Measurements from ENCODE around the gene SPTBN1. TPM values are rescaled to one million over a fixed set of nuclear protein-coding genes. Genes with fewer than 3 reads are reported as not detected.

The SPTBN1 gene
- total RNA-seq, 1 experiment from 2014 or later, result 204 TPM

DNA sequence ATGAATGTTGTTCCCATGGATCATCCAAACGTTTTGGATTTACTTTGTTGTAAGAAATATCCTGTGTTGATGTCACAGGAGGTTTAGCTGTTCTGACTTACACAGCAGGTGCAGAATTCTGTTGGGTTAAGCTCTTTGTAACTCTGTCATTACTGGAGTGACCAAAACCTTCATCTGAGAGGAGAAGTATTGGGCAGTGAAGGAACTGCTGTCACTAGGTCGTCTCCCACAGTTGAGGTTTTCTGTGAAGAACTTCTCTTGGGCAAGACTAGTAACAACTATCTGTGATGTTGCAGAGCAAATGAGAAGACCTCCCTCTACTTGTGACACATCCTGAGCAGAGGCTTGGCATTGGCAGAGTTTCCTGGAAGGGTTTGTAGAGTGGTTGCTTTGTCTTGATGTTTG, 2.9 kb downstream of the SPTBN1 start (continued):
- TF ChIP-seq, protein P1, sequence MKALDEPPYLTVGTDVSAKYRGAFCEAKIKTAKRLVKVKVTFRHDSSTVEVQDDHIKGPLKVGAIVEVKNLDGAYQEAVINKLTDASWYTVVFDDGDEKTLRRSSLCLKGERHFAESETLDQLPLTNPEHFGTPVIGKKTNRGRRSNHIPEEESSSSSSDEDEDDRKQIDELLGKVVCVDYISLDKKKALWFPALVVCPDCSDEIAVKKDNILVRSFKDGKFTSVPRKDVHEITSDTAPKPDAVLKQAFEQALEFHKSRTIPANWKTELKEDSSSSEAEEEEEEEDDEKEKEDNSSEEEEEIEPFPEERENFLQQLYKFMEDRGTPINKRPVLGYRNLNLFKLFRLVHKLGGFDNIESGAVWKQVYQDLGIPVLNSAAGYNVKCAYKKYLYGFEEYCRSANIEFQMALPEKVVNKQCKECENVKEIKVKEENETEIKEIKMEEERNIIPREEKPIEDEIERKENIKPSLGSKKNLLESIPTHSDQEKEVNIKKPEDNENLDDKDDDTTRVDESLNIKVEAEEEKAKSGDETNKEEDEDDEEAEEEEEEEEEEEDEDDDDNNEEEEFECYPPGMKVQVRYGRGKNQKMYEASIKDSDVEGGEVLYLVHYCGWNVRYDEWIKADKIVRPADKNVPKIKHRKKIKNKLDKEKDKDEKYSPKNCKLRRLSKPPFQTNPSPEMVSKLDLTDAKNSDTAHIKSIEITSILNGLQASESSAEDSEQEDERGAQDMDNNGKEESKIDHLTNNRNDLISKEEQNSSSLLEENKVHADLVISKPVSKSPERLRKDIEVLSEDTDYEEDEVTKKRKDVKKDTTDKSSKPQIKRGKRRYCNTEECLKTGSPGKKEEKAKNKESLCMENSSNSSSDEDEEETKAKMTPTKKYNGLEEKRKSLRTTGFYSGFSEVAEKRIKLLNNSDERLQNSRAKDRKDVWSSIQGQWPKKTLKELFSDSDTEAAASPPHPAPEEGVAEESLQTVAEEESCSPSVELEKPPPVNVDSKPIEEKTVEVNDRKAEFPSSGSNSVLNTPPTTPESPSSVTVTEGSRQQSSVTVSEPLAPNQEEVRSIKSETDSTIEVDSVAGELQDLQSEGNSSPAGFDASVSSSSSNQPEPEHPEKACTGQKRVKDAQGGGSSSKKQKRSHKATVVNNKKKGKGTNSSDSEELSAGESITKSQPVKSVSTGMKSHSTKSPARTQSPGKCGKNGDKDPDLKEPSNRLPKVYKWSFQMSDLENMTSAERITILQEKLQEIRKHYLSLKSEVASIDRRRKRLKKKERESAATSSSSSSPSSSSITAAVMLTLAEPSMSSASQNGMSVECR (CRISPR knock-in tag; IDR thresholded peaks at IDR 0.05; ENCODE audit: borderline replicate concordance), result no peak
- no peak for TF ChIP-seq ATF3 (CRISPR knock-in tag; conservative IDR thresholded peaks at IDR 0.05)
- TF ChIP-seq, protein P2, sequence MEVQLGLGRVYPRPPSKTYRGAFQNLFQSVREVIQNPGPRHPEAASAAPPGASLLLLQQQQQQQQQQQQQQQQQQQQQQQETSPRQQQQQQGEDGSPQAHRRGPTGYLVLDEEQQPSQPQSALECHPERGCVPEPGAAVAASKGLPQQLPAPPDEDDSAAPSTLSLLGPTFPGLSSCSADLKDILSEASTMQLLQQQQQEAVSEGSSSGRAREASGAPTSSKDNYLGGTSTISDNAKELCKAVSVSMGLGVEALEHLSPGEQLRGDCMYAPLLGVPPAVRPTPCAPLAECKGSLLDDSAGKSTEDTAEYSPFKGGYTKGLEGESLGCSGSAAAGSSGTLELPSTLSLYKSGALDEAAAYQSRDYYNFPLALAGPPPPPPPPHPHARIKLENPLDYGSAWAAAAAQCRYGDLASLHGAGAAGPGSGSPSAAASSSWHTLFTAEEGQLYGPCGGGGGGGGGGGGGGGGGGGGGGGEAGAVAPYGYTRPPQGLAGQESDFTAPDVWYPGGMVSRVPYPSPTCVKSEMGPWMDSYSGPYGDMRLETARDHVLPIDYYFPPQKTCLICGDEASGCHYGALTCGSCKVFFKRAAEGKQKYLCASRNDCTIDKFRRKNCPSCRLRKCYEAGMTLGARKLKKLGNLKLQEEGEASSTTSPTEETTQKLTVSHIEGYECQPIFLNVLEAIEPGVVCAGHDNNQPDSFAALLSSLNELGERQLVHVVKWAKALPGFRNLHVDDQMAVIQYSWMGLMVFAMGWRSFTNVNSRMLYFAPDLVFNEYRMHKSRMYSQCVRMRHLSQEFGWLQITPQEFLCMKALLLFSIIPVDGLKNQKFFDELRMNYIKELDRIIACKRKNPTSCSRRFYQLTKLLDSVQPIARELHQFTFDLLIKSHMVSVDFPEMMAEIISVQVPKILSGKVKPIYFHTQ (CRISPR knock-in tag; IDR thresholded peaks at IDR 0.05), result no peak
- TF ChIP-seq JAZF1 (CRISPR knock-in tag; IDR thresholded peaks at IDR 0.05), result no peak

DNA sequence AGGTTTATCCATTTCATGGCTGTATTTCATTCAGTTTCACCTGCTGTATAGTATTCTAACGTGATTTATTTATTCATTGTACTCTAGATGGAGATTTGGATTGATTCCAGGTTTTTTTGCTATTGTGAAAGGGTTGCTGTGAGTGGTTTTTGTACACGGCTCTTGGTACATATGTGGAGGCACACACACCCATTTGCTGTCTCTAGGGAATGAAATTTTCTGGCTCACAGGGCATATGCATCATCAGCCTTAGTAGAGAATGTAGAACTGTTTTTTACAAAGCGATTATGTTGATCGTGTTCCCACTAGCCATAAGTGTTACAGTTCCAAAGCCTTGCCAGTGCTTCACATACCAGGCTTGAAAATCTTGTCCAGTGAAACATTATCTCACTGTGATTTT, 5.1 kb downstream of the SPTBN1 start:
- ChIA-PET CTCF (no interaction called here), POLR2A (no interaction called here)
- no peak overlapping the region for H3K4me3 Mint-ChIP-seq
- no peak for ATAC-seq
- TF ChIP-seq ZNF121 (CRISPR knock-in tag; IDR thresholded peaks at IDR 0.05) (no peak), NFE2L1 (CRISPR knock-in tag; IDR thresholded peaks at IDR 0.05) (no peak), ZMAT4 (CRISPR knock-in tag; IDR thresholded peaks at IDR 0.05) (no peak), MAX (CRISPR knock-in tag; IDR thresholded peaks at IDR 0.05) (no peak), NR1H2 (CRISPR knock-in tag; IDR thresholded peaks at IDR 0.05) (no peak), NFYB (CRISPR knock-in tag; conservative IDR thresholded peaks at IDR 0.05; ENCODE audit: low read depth) (no peak), ATF2 (CRISPR knock-in tag; IDR thresholded peaks at IDR 0.05; ENCODE audit: borderline replicate concordance, low read depth) (no peak), RORB (CRISPR knock-in tag; IDR thresholded peaks at IDR 0.05) (no peak), USF2 (CRISPR knock-in tag; IDR thresholded peaks at IDR 0.05) (no peak), GTF2I (CRISPR knock-in tag; conservative IDR thresholded peaks at IDR 0.05) (no peak), ZNF532 (CRISPR knock-in tag; IDR thresholded peaks at IDR 0.05; ENCODE audit: borderline replicate concordance) (no peak), ESRRA (CRISPR knock-in tag; IDR thresholded peaks at IDR 0.05; ENCODE audit: borderline replicate concordance) (no peak)
- TF ChIP-seq, protein P3, sequence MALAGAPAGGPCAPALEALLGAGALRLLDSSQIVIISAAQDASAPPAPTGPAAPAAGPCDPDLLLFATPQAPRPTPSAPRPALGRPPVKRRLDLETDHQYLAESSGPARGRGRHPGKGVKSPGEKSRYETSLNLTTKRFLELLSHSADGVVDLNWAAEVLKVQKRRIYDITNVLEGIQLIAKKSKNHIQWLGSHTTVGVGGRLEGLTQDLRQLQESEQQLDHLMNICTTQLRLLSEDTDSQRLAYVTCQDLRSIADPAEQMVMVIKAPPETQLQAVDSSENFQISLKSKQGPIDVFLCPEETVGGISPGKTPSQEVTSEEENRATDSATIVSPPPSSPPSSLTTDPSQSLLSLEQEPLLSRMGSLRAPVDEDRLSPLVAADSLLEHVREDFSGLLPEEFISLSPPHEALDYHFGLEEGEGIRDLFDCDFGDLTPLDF (CRISPR knock-in tag; IDR thresholded peaks at IDR 0.05), result no peak
- no peak overlapping the region for H3K27ac Mint-ChIP-seq
- no peaks in the 10 kb centered on the region for H3K36me3 Mint-ChIP-seq
- no peaks in the 10 kb centered on the region; the same call in 1 of the 2 replicates for H3K27me3 Mint-ChIP-seq (ENCODE audit: low read depth)
- no peak for DNase-seq (ENCODE audit: low spot score)
- no peaks in the 10 kb centered on the region for H3K9me3 Mint-ChIP-seq
- H3K4me1 Mint-ChIP-seq, result peaks cover 39% of the 10 kb centered on the region

Measured in WTC11 (cell line).